Measurements from ENCODE around the gene RBP5. TPM values are rescaled to one million over a fixed set of nuclear protein-coding genes. Genes with fewer than 3 reads are reported as not detected.
A peak's percentile ranks its signal among the peaks of the same experiment; 100 is the strongest.

RBP5 gene
- total RNA-seq, 1 donor from 2014 or later, result 0.65 TPM

GRCh38 chr12:7090222-7090998 lies 38.3 kb downstream of the RBP5 start:
- Mint-ChIP-seq H3K4me1 (peaks cover 11% of the 10 kb centered on the region), H3K27ac (ENCODE audit: unreplicated experiment) (peak overlapping the region; percentile 15), H3K9me3 (no peaks in the 10 kb centered on the region), H3K4me3 (no peak overlapping the region), H3K36me3 (ENCODE audit: low read depth) (no peaks in the 10 kb centered on the region), H3K27me3 (ENCODE audit: low read depth) (peaks cover 2% of the 10 kb centered on the region)
- no peak for TF ChIP-seq CTCF (conservative IDR thresholded peaks at IDR 0.05)
- no peak for DNase-seq (ENCODE audit: low read depth, low spot score)

GRCh38 chr12:7089196-7089871 lies 39.4 kb downstream of the RBP5 start:
- Mint-ChIP-seq H3K9me3 (no peaks in the 10 kb centered on the region), H3K36me3 (ENCODE audit: low read depth) (no peaks in the 10 kb centered on the region), H3K4me3 (no peak overlapping the region), H3K27me3 (ENCODE audit: low read depth) (peaks cover 2% of the 10 kb centered on the region), H3K4me1 (peaks cover 11% of the 10 kb centered on the region), H3K27ac (ENCODE audit: unreplicated experiment) (no peak overlapping the region)
- no peak for TF ChIP-seq CTCF (conservative IDR thresholded peaks at IDR 0.05)
- DNase-seq (ENCODE audit: low read depth, low spot score), result no peak

GRCh38 chr12:7083125-7083524 lies 45.6 kb downstream of the RBP5 start:
- H3K4me1 Mint-ChIP-seq, result no peaks in the 10 kb centered on the region
- no peak for TF ChIP-seq CTCF (conservative IDR thresholded peaks at IDR 0.05)
- no peaks in the 10 kb centered on the region for H3K27me3 Mint-ChIP-seq (ENCODE audit: low read depth)
- peaks cover 4% of the 10 kb centered on the region for H3K36me3 Mint-ChIP-seq (ENCODE audit: low read depth)
- H3K4me3 Mint-ChIP-seq, result no peak overlapping the region
- H3K27ac Mint-ChIP-seq (ENCODE audit: unreplicated experiment), result no peak overlapping the region
- DNase-seq (ENCODE audit: low read depth, low spot score), result no peak
- peaks cover 7% of the 10 kb centered on the region for H3K9me3 Mint-ChIP-seq

- Mint-ChIP-seq H3K27me3 (ENCODE audit: low read depth) (peaks cover 2% of the 10 kb centered on the region), H3K36me3 (ENCODE audit: low read depth) (peaks cover 4% of the 10 kb centered on the region), H3K9me3 (peaks cover 7% of the 10 kb centered on the region), H3K4me3 (no peak overlapping the region), H3K4me1 (no peaks in the 10 kb centered on the region), H3K27ac (ENCODE audit: unreplicated experiment) (no peak overlapping the region)
- TF ChIP-seq CTCF (conservative IDR thresholded peaks at IDR 0.05), result no peak
- no peak for DNase-seq (ENCODE audit: low read depth, low spot score)
Observed at GRCh38 chr12:7081037-7081436, 47.7 kb downstream of the RBP5 start.

GRCh38 chr12:7079826-7080125 lies 48.9 kb downstream of the RBP5 start:
- no peaks in the 10 kb centered on the region for H3K4me1 Mint-ChIP-seq
- H3K4me3 Mint-ChIP-seq, result no peak overlapping the region
- H3K9me3 Mint-ChIP-seq, result peaks cover 7% of the 10 kb centered on the region
- H3K27ac Mint-ChIP-seq (ENCODE audit: unreplicated experiment), result no peak overlapping the region
- no peak for TF ChIP-seq CTCF (conservative IDR thresholded peaks at IDR 0.05)
- peaks cover 4% of the 10 kb centered on the region for H3K36me3 Mint-ChIP-seq (ENCODE audit: low read depth)
- H3K27me3 Mint-ChIP-seq (ENCODE audit: low read depth), result peaks cover 6% of the 10 kb centered on the region
- no peak for DNase-seq (ENCODE audit: low read depth, low spot score)
